DMS 273 (cell line): ENCODE measurements around the gene MEGF8.

ENCODE experiments used
- DNase-seq: peaks from one replicate; lab custom pipeline; 2025; ENCODE audit not compliant: unreplicated experiment; lab: John Stamatoyannopoulos, UW

The MEGF8 gene, protein sequence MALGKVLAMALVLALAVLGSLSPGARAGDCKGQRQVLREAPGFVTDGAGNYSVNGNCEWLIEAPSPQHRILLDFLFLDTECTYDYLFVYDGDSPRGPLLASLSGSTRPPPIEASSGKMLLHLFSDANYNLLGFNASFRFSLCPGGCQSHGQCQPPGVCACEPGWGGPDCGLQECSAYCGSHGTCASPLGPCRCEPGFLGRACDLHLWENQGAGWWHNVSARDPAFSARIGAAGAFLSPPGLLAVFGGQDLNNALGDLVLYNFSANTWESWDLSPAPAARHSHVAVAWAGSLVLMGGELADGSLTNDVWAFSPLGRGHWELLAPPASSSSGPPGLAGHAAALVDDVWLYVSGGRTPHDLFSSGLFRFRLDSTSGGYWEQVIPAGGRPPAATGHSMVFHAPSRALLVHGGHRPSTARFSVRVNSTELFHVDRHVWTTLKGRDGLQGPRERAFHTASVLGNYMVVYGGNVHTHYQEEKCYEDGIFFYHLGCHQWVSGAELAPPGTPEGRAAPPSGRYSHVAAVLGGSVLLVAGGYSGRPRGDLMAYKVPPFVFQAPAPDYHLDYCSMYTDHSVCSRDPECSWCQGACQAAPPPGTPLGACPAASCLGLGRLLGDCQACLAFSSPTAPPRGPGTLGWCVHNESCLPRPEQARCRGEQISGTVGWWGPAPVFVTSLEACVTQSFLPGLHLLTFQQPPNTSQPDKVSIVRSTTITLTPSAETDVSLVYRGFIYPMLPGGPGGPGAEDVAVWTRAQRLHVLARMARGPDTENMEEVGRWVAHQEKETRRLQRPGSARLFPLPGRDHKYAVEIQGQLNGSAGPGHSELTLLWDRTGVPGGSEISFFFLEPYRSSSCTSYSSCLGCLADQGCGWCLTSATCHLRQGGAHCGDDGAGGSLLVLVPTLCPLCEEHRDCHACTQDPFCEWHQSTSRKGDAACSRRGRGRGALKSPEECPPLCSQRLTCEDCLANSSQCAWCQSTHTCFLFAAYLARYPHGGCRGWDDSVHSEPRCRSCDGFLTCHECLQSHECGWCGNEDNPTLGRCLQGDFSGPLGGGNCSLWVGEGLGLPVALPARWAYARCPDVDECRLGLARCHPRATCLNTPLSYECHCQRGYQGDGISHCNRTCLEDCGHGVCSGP (N-terminal part only)

DNA sequence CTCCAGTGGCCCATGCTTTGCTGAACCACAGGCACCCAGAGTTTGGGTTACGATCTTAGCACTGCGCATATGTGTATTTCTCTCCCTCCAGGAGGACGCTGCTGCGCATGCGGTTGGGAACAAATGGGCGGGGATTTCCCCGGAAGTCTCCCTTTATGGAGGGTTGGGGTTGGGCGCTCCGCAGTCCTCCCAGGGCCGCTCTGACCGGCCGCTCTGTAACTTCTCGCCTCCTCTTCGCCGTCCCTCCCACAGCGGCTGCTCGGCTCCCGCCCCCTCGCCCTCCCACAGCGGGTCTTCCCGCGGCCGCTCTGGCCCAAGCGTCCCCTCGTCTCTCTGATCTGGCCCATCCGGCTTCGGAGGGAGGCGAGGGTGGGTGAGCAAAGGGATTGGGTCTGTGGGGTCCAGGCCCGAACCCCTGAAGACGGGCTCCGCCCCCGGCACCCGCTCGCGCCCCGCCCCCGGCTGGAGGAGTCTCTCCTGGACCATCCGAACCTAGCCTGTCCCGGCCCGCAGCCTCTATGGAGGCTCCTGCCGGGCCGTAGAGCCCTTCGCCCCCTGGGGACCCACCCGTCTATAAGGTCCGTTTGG lies at the start of gene MEGF8:
Gene MEGF8, plus strand, starts transcription at position 328 of the 588 bp plus-strand sequence. CDS start 609 bp downstream, outside the sequence.
- peak; percentile 100 for DNase-seq

DNA sequence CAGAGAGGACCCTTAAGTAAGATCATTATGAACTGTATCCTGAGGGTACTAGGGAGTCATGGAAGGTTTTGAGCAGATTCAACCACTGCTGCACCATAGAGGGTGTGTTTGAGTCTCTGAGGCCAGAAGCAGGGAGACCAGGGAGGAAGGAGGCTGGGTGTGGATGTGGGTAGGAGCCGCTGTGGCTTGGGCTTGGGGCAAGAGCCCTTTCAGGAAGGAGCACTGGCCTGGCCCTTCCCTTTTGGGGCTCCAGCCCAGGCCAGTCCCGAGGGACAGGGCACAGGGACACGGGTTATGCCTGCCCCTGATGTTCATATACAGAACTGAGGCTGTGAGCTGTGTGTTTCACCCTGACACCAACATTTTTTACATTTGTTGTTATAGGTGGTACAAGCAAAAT lies 49.2 kb upstream of the MEGF8 start:
- DNase-seq, result no peak

DNA sequence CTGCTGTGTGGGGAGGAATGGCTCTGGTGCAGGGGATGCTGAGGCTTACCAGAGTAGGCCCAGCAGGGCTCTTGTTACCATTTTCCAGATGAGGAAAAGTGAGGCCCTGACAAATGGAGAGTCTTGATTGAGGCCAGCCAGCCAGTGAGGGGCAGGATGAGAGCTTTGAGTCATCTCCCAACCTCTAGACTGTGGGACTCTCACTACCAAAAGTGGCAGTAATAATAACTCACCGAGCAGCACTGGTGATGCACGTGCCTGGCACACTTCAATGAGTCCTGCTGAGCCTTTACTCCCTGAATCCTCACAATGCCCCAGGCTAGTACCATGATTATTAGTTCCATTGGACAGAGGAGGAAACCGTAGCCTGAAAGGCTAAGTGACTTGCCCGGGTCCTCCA lies 48.6 kb upstream of the MEGF8 start:
- no peak for DNase-seq

DNA sequence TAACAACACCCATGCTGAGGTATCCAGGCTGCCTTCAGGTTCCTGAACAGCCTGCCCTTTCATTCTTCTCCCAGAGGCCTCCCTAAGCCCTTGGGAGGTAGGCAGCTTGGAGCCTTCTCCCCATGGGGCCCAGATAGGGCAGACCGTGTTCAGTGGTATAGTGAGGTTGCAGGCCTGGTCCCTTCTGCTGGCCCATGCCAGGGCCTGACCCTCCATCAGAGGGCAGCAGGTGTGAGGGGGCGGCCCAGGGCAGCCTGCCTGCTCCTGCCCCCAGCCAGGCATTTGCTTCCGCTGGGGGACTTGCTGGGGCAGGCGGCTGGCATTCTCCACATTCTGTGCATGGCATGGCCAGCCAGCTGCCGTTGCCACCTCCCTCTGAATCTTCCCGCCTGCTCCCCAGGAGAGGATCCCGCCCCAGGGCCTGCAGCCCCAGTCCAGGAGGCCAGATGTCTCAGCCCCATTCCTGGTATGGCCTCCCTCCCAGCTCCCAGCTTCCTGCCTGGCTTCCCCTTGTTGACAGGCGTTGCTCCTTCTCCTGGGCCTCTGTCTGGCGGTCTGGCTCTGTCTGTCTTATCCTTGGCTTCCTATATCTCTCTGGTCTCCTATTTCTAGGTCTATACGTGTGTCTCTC lies 47.5 kb upstream of the MEGF8 start:
- DNase-seq, result peak; percentile 97

DNA sequence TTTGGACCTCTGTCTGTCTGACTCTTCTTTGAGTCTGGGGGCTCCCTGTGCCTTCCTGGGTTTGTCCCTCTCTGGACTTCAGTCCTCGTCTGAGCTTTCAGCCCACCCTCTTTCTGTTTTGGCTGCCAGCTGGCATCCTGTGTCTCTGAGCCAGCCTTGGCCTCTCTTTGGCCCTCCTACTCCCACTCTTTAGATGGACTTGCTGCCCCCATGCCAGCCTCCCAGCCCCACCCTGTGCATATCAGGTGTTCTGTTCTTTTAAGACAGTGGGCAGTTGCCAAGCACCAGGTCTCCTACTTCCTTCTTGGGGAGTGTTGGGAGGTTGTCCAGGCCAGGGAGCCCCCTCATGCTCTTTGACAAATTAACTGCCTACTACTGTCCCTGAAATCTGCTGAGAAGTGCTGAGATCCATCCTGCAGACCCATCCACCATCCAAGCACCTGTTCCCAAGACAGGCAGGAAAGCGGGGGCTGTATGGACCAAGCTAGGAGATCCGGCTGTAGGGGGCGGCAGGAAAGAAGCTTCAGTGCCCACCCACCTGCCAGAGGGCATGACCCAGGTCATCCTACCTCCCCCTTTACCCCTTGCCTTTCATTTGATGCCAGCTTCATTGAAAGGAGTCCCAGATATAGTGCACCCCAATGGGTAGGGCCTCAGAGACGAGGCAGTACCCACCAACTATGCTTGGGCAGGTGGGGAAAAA lies 46.8 kb upstream of the MEGF8 start:
- peak; percentile 80 for DNase-seq

DNA sequence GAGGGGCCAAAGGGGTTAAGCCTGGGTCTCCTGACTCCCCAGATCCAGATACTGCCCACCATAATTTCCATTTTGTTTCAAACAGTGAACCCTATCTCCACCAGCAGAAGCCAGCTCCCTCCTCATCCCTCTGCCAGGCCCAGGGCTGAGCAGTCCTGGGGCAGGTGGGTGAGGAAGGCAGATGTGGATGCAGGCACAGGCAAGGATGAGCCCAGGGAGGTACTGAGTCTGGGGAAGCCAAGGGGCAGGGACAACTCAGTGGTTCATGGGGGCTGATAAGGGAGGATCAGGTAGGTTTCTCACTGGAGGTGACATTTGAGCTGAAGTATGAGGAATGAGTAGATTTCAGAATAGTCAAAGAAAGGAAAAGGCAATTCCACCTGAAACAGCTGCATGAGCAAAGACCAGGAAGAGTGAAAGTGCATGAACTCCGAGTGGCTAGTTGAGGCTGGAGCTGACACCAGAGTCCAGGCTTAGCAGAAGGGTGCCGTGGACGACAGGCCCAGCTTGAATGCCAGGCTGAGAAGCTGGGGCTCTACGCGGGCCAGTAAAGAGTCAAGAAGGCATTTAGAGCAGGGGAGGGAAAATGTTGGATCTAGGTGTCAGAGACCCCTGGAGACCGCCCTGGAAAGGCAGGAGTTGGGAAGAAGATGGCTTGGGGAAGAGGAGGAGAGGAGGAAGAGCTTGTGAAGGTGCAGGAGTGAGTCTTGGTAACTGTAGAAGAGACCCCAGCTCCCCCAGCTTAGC lies 46.1 kb upstream of the MEGF8 start:
- DNase-seq, result no peak

DNA sequence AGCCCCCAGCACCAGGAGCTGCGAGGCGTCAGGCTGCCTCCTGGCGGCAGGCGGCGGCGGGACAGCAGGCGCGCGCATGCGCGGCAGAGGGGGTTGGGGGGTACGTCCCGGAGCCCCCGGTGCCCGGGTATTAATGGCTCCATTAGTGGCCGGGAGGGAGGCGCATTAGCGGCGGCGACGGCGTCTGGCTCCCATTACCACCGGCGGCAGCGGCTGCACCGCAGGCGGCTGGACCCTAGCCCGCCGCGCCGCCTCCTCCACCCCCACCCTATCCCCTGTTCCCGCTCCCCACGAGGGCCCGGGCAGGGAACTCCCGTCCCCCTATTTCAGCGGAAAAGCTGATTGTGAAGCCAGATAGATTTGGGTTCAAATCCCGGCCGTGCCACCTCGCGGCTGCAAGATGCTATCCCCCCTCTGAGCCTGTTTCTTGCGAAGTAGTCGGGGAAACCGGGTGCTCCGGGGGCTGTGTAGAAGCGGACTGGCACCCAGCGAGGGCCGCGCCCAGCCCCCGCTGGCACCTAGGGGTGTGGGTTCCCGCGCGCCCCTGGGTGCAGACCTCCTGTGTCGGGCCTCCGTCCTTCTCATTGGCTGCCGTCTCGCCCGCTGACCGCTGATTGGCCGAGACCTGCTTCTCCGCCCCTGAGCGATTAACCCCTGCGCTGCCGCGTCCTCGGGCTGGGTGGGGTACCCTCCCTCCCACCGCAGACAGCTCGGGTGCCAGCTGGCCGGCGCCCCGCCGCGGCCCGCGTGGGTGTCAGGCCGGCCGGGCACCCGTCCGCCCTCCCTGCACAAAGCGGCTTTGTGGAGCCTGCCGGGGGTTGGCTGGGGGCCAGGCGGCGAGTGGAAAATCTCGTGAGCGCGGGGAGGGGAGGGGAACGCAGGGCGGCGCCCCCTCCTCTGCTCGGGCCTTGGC lies 45.3 kb upstream of the MEGF8 start:
- peak; percentile 97 for DNase-seq

DNA sequence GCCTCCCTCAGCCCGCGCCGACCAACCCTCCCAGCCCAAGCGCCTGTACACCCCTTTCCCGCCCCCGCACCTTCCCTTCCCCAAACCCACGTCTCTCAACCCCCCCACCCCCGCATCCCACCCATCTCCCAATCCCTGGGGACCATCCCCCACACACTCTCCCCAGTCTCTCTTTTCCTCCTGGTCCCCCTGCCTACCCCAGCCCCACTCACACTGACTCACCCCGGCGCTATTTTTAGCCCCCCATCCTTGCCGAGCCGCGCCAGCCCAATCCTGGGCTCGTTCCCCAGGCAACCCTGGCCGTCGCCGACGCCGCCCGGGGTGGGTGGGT lies 44.7 kb upstream of the MEGF8 start:
- peak; percentile 83 for DNase-seq

DNA sequence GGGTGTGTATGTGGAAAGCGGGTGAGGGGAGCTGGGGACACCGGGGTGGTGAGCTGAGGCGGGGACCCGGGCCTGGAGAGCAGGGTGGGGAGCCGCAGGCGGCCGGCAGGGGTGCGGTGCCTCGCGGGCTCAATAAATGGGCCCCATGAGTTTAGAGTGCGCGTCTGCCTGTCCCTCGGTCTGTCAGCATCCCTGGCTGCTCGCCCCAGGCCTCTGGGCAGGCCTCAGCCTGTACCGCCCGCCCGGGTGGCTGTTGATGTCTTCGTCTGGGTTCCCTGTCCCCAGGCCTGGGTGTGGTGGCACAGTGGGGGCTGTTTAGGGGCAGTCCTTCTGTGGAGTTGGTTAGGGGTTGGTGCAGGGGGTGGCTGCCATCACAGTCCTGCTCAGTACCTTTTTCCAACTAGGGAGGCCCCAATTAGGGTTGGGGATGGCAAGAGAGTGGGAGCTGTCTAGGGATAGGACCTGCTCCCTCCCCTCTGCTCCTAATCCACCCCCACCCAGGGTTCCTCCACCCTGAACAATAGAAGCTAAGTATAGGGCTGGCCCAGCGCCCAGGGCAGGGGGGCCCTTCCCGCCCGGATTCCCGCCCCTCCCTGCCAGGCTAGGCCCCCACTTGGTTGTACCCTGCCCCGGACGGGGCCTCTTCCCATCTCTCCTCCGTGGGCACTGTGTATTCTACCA lies 44.1 kb upstream of the MEGF8 start:
- DNase-seq, result peak; percentile 83

DNA sequence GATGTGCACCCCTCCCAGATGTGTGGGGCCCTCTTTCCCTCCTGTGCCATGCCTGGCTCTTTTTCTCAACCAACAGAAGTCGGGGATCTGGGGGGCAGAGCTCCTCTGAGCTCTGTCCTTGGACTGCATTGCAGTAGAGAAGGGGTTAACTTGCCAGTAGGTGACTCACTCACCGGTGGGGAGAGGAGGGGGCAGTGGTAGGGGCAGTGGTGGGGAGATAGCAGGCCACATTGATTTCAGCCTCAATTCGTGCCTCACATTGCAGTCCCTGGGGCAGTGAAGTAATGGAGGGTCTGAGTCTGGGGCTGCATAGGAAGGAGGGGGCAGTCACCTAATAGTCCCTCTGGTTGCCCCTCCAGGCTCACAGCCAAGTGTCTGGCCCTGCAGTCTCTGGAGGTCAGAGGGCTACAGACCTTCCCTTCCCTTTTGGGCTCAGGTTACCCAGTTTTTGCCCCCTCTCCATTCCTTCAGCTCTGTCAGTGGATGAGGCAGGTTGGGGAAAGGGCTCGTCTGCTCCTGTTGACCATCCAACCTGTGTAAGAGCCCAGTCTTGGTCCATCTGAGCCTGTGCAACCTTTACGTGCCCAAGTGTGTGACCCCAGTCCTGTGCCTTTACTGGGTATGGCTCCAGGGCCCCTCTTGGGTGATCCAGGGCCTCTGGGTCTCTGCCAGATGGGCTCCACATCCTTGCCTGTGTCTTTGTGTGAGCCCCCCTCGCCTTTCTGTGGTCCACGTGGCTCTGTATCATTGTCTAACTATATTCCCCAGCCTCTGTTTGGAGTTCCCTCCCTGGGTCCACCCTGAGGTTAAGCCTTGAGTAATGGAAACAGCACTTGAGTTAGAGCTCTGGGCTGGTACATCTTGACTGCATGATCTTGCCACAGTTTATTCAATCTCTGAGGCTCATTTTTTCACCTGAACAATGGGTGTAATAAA lies 43.3 kb upstream of the MEGF8 start:
- peak; percentile 76 for DNase-seq

DNA sequence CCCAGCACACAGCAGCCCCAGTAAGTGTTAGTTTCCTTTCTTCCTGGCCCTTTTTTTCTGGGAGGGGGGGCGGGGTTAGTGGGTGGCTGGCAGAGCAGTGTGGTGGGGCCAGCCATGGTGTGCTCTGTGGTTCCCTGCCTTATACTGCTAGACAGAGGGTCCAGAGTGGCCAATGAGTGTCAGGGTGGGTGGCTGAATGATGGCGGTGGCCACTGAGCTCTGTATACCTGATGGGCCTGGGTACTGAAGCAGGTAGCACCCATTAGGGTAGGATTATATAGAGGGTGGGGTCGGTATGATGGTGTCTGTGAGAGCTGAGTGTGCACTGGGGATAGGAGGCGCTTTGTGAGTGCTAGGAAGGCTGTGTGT lies 42.6 kb upstream of the MEGF8 start:
- no peak for DNase-seq

DNA sequence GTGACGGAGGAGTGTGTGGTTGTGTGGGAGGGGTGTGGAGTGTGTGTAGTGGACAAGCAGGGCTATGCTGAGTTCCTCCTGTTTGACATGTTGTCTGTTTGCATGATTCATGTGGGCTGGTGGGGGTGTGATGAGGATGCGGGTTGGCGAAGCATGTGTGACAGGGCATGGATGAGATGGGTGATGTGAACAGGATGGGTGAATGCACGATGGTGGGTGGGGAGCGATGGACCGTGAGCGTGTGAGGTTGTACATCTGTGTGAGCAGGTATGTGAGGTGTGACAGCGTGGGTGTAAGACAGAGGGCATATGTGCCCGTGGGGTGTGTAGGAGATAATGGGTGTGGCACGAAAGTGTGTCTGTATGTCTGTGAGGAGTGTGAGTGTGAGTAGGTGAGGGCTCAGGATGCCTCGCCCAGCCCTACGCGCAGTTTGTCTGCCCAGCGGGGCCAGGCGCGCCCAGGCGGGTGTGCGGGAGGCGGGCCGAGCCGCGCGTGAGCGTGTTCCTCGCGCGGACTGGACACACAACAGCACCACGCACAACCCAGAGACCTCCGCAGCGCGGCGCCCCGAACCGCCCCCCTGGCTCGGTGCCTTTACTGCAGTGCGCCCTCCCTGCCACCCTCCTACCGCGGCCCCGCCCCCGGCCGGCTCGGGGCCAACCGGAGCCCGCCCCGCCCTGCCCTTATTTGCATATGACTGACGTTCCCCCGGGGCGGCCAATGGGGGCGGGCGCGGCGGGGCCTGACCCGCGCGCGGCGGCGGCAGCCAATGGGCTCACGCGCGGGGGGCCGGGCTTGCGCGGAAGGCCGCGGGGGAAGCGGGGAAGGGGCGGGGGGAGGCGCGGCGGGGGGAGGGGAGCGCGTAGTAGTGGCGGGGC lies 42.0 kb upstream of the MEGF8 start:
- DNase-seq, result peak; percentile 98

DNA sequence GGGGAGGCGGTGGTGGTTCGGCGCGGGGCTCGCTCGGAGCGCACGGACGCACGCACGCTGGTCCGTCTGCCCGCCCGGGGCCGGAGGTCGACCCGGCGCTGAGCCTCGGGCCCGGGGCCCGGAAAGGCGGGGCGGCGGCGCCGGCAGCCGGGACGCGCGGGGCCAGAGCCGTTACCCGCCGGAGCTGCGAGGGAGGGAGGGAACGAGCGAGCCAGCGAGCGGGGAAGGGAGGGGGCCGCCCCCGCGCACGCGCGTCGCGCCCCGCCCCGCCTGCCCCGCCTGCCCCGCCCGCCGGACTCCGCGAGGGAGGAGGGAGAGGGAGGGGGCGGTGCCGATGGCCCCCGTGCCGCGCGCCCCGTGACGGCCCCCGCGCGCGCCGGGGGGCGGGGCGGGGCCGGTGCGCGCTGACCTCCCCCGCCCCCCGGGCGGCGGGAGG lies 41.4 kb upstream of the MEGF8 start:
- DNase-seq, result peak; percentile 92

DNA sequence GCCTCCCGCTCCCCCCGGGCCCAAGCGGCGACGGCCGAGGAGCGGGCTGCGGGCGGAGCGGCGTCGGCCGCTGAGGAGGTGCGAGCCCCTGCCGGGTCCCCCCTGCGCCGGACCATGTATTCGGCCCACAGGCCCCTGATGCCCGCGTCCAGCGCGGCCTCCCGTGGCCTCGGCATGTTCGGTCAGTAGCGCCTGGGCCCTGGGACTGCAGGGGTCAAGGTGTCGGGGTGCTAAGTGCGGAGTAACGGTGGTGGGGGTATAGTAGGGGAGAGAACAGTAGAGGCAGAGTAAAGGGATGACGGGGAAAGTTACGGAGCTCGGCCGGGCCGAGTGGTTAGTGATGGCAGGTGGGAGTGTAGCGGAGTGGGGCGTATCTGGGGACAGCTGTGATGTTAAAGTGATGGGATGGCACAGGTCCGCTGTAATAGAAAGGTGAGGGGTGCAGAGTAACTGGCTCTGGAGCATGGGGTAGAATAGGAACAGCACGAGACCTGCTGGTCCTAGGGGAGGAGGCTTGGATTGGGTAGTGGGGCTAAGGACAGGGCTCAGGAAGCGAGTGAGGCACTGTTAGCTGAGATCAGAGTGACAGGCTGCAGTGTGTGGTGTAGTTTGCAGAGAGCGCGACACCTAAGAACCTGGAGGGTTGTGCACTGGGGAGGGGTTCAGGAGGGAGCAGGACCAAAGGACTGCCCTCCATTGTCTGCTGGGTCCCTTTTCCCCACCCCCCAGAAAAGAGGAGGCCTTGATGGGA lies 40.7 kb upstream of the MEGF8 start:
- peak; percentile 53 for DNase-seq

DNA sequence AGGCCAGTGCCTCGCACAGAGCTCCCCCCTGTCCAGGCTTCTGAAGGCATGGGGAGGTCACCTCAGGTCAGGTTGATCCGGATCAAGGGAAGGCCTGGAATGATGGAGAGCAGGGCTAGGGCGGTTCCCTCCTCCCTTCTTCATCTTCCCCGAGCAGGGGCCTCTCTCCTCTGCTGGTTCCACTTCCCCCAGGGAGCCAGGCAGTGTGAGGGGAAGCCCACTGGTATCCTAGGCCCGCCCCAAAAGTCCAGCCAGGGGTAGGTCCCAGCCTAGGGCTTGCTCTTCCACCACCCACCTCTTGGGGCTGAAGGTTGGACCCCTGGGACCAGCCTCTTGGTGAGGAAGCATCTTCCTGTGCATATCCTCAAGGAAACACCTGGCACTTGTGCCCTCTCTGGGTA lies 39.9 kb upstream of the MEGF8 start:
- DNase-seq, result peak; percentile 35
